HEK293 (cell line): ENCODE results near the gene TIGD4.

Experiments used
- CTCF ChIA-PET: fragments of 350-600 bp; formaldehyde crosslinking; extraction: SDS; loops from one replicate; lab custom pipeline; 2021; ENCODE audit warnings: antibody characterized with exemption; lab: Yijun Ruan, JAX
- POLR2A ChIA-PET: fragments of 300-600 bp; formaldehyde crosslinking; extraction: SDS; loops from one replicate; lab custom pipeline; 2020; ENCODE audit warnings: antibody characterized with exemption, inconsistent platforms; lab: Yijun Ruan, JAX
- H3K27ac ChIP-seq: fragments of 200-500 bp; sonication (Bioruptor generic); 2 replicates; pipeline ENCODE4 v1.5.1; 2014; ENCODE audit warnings: low read depth, low read length, control low read depth, inconsistent platforms; ENCODE audit errors: extremely low read depth
- H3K36me3 ChIP-seq, 2 experiments: fragments of 200-500 bp in 1 of 2; sonication (Bioruptor generic) in 1 of 2; 1 replicate in 1 of 2; 2 replicates in 1 of 2; pipeline ENCODE4 v1.5.1; 2014 to 2017; ENCODE audit warnings: inconsistent platforms in 2 of 2, low read length in 2 of 2; ENCODE audit not compliant: control insufficient read depth in 2 of 2, insufficient read depth in 1 of 2
- H3K4me1 ChIP-seq: fragments of 200-500 bp; sonication (Bioruptor generic); 2 replicates; pipeline ENCODE4 v1.5.1; 2014; ENCODE audit warnings: mild to moderate bottlenecking, low read length, inconsistent platforms; ENCODE audit not compliant: control insufficient read depth, insufficient read depth
- H3K4me3 ChIP-seq: 2 replicates; pipeline ENCODE4 v1.5.1; 2011; ENCODE audit warnings: low read depth, mild to moderate bottlenecking, control low read depth, low read length, moderate library complexity
- H3K9me3 ChIP-seq: fragments of 200-500 bp; sonication (Bioruptor generic); 2 replicates; pipeline ENCODE4 v1.5.1; 2014; ENCODE audit warnings: low read depth, low read length, inconsistent platforms; ENCODE audit not compliant: control insufficient read depth, insufficient read depth
- BCL6B ChIP-seq: fragments of 450-650 bp; formaldehyde crosslinking; IDR thresholded peaks from 2 replicates; pipeline ENCODE4 v1.5.1; 2017; ENCODE audit warnings: missing biosample characterization, missing genetic modification characterization
- HOXC10 ChIP-seq: sonication (generic); formaldehyde crosslinking; IDR thresholded peaks from 2 replicates; pipeline ENCODE4 v1.8.1; 2023; ENCODE audit warnings: mild to moderate bottlenecking, missing genetic modification reagents
- KLF1 ChIP-seq: fragments of 450-650 bp; formaldehyde crosslinking; IDR thresholded peaks from 2 replicates; pipeline ENCODE4 v1.5.1; 2016; ENCODE audit warnings: missing biosample characterization, missing genetic modification characterization
- KLF16 ChIP-seq: fragments of 450-650 bp; formaldehyde crosslinking; IDR thresholded peaks from 2 replicates; pipeline ENCODE4 v1.5.1; 2017; ENCODE audit warnings: missing biosample characterization, missing genetic modification characterization
- KLF7 ChIP-seq: fragments of 450-650 bp; formaldehyde crosslinking; IDR thresholded peaks from 2 replicates; pipeline ENCODE4 v1.5.1; 2016; ENCODE audit warnings: missing biosample characterization, missing genetic modification characterization, borderline replicate concordance
- MYNN ChIP-seq: fragments of 450-650 bp; formaldehyde crosslinking; IDR thresholded peaks from 2 replicates; pipeline ENCODE4 v1.5.1; 2016; ENCODE audit warnings: missing biosample characterization, missing genetic modification characterization, borderline replicate concordance
- SCRT1 ChIP-seq: fragments of 450-650 bp; formaldehyde crosslinking; IDR thresholded peaks from 2 replicates; pipeline ENCODE4 v1.5.1; 2016; ENCODE audit warnings: missing biosample characterization, missing genetic modification characterization, borderline replicate concordance
- YY2 ChIP-seq: fragments of 450-650 bp; formaldehyde crosslinking; IDR thresholded peaks from 2 replicates; pipeline ENCODE4 v1.5.1; 2016; ENCODE audit warnings: missing biosample characterization, missing genetic modification characterization
- ZBTB6 ChIP-seq: fragments of 450-650 bp; formaldehyde crosslinking; IDR thresholded peaks from 2 replicates; pipeline ENCODE4 v1.5.1; 2017; ENCODE audit warnings: missing biosample characterization, missing genetic modification characterization
- ZFP37 ChIP-seq: fragments of 450-650 bp; formaldehyde crosslinking; IDR thresholded peaks from 2 replicates; pipeline ENCODE4 v1.5.1; 2016; ENCODE audit warnings: missing biosample characterization, missing genetic modification characterization
- ZNF148 ChIP-seq: fragments of 450-650 bp; formaldehyde crosslinking; IDR thresholded peaks from 2 replicates; pipeline ENCODE4 v1.5.0; 2017; ENCODE audit warnings: missing biosample characterization, missing genetic modification characterization, borderline replicate concordance
- ZNF211 ChIP-seq: fragments of 450-650 bp; formaldehyde crosslinking; IDR thresholded peaks from 2 replicates; pipeline ENCODE4 v1.5.1; 2016; ENCODE audit warnings: low read depth, missing biosample characterization, missing genetic modification characterization
- ZNF266 ChIP-seq: fragments of 450-650 bp; formaldehyde crosslinking; IDR thresholded peaks from 2 replicates; pipeline ENCODE4 v1.5.1; 2016; ENCODE audit warnings: missing biosample characterization, missing genetic modification characterization, low read depth
- ZNF341 ChIP-seq: fragments of 450-650 bp; formaldehyde crosslinking; IDR thresholded peaks from 2 replicates; pipeline ENCODE4; 2016; ENCODE audit warnings: low read depth, missing biosample characterization, missing genetic modification characterization
- ZNF473 ChIP-seq: fragments of 450-650 bp; formaldehyde crosslinking; IDR thresholded peaks from 2 replicates; pipeline ENCODE4 v1.5.1; 2017; ENCODE audit warnings: missing biosample characterization, missing genetic modification characterization
- ZNF548 ChIP-seq: fragments of 450-650 bp; formaldehyde crosslinking; IDR thresholded peaks from 2 replicates; pipeline ENCODE4 v1.5.1; 2016; ENCODE audit warnings: missing biosample characterization, missing genetic modification characterization
- ZNF555 ChIP-seq: fragments of 450-650 bp; formaldehyde crosslinking; conservative IDR thresholded peaks from 2 replicates; pipeline ENCODE4 v1.5.1; 2017; ENCODE audit warnings: missing biosample characterization, mild to moderate bottlenecking, missing genetic modification characterization, inconsistent platforms
- ZNF585B ChIP-seq: fragments of 450-650 bp; formaldehyde crosslinking; IDR thresholded peaks from 2 replicates; pipeline ENCODE4 v1.5.1; 2016; ENCODE audit warnings: missing biosample characterization, missing genetic modification characterization
- ZNF645 ChIP-seq: fragments of 450-650 bp; formaldehyde crosslinking; IDR thresholded peaks from 2 replicates; pipeline ENCODE4; 2016; ENCODE audit warnings: missing biosample characterization, missing genetic modification characterization
- ZNF692 ChIP-seq: fragments of 450-650 bp; formaldehyde crosslinking; IDR thresholded peaks from 2 replicates; pipeline ENCODE4 v1.5.1; 2016; ENCODE audit warnings: missing biosample characterization, missing genetic modification characterization
- ZNF701 ChIP-seq: fragments of 450-650 bp; formaldehyde crosslinking; IDR thresholded peaks from 2 replicates; pipeline ENCODE4 v1.5.1; 2016; ENCODE audit warnings: missing biosample characterization, missing genetic modification characterization
- ZNF76 ChIP-seq: fragments of 450-650 bp; formaldehyde crosslinking; IDR thresholded peaks from 2 replicates; pipeline ENCODE4; 2016; ENCODE audit warnings: low read depth, missing biosample characterization, missing genetic modification characterization, borderline replicate concordance
- ZNF830 ChIP-seq: fragments of 450-650 bp; IDR thresholded peaks from 2 replicates; pipeline ENCODE4 v1.5.0; 2018; ENCODE audit warnings: missing biosample characterization, missing genetic modification characterization, low read depth, mild to moderate bottlenecking, moderate library complexity
- ZXDB ChIP-seq: fragments of 450-650 bp; formaldehyde crosslinking; IDR thresholded peaks from 2 replicates; pipeline ENCODE4 v1.5.1; 2016; ENCODE audit warnings: missing biosample characterization, missing genetic modification characterization

Gene TIGD4

GRCh38 chr4:152824561-152824960, 45.0 kb upstream of the TIGD4 start:
- POLR2A ChIA-PET: no interaction called here
- no peaks in the 10 kb centered on the region for H3K36me3 ChIP-seq
- no peak overlapping the region for H3K4me3 ChIP-seq
- no peak overlapping the region for H3K27ac ChIP-seq
- CTCF ChIA-PET: no interaction called here
- no peaks in the 10 kb centered on the region for H3K4me1 ChIP-seq
- H3K9me3 ChIP-seq: no peaks in the 10 kb centered on the region
- TF ChIP-seq ZBTB6 (tag by site-specific recombination) (no peak), ZXDB (tag by site-specific recombination) (no peak), BCL6B (tag by site-specific recombination) (no peak), ZNF76 (tag by site-specific recombination) (no peak), ZNF341 (tag by site-specific recombination) (no peak), ZNF585B (tag by site-specific recombination) (no peak), ZNF645 (tag by site-specific recombination) (no peak), HOXC10 (CRISPR knock-in tag) (no peak), ZNF548 (no peak), ZNF830 (tag by site-specific recombination) (no peak), KLF1 (no peak)

GRCh38 chr4:152822323-152822722, 42.8 kb upstream of the TIGD4 start:
- no peak overlapping the region for H3K27ac ChIP-seq
- no peaks in the 10 kb centered on the region for H3K36me3 ChIP-seq
- ChIA-PET POLR2A (no interaction called here), CTCF (no interaction called here)
- no peaks in the 10 kb centered on the region for H3K9me3 ChIP-seq
- H3K4me3 ChIP-seq: no peak overlapping the region
- TF ChIP-seq ZNF473 (tag by site-specific recombination) (no peak), ZBTB6 (tag by site-specific recombination) (no peak), MYNN (no peak), ZFP37 (tag by site-specific recombination) (no peak), YY2 (tag by site-specific recombination) (no peak), SCRT1 (tag by site-specific recombination) (no peak)
- no peaks in the 10 kb centered on the region for H3K4me1 ChIP-seq

- H3K36me3 ChIP-seq: no peaks in the 10 kb centered on the region
- no peaks in the 10 kb centered on the region for H3K4me1 ChIP-seq
- no peak overlapping the region for H3K27ac ChIP-seq
- ChIA-PET POLR2A (no interaction called here), CTCF (interaction anchor here (0.7 kb wide), 1 partner anchor 331 kb away, joined by 3 read pairs; no protein-coding TSS in a partner anchor)
- no peaks in the 10 kb centered on the region for H3K9me3 ChIP-seq
- H3K4me3 ChIP-seq: no peak overlapping the region
- TF ChIP-seq KLF7 (no peak), ZNF555 (tag by site-specific recombination) (no peak), KLF16 (no peak), ZNF701 (tag by site-specific recombination) (no peak), ZNF211 (tag by site-specific recombination) (no peak), ZNF148 (tag by site-specific recombination) (no peak), ZNF266 (tag by site-specific recombination) (no peak), ZNF692 (no peak)
Observed at GRCh38 chr4:152820073-152820472, 40.5 kb upstream of the TIGD4 start.
